DND-41 (cell line): Measurements from ENCODE around the gene DDX4.

Source experiments
- ATAC-seq: fragments of 200-7000 bp; cut with Tn5 transposase; 3 replicates; pipeline ENCODE4 v1.9.1; 2021; ENCODE audit warnings: low read depth; ENCODE audit not compliant: insufficient read depth
- DNase-seq: peaks from one replicate; pipeline ENCODE4 v3.0.0-alpha.2; 2020
- H2AFZ ChIP-seq: 2 replicates; pipeline ENCODE4 v1.6.0; 2012; ENCODE audit warnings: low read depth, low read length
- H3K27ac ChIP-seq: 2 replicates; pipeline ENCODE4 v1.5.1; 2012; ENCODE audit warnings: low read length, inconsistent platforms
- H3K27me3 ChIP-seq: fragments of 200-600 bp; sonication (generic); 2 replicates; pipeline ENCODE4 v1.6.0; 2012; ENCODE audit warnings: low read length, mild to moderate bottlenecking, inconsistent platforms; ENCODE audit not compliant: insufficient read depth, poor library complexity
- H3K36me3 ChIP-seq: 2 replicates; pipeline ENCODE4 v1.5.1; 2012; ENCODE audit warnings: low read length, inconsistent platforms; ENCODE audit not compliant: insufficient read depth
- H3K4me1 ChIP-seq: 2 replicates; pipeline ENCODE4 v1.5.1; 2012; ENCODE audit warnings: mild to moderate bottlenecking, low read length; ENCODE audit not compliant: insufficient read depth
- H3K4me2 ChIP-seq: 2 replicates; pipeline ENCODE4 v1.6.0; 2012; ENCODE audit warnings: mild to moderate bottlenecking, moderate library complexity, low read length, inconsistent platforms; ENCODE audit not compliant: insufficient read depth
- H3K4me3 ChIP-seq, 2 experiments: fragments of 200-600 bp in 1 of 2; shearing (Covaris generic) in 1 of 2; 2 replicates each; pipeline ENCODE4 v1.5.1; 2012 to 2016; ENCODE audit warnings: inconsistent platforms in 2 of 2, low read length in 2 of 2, mild to moderate bottlenecking in 2 of 2, low read depth in 1 of 2, moderate library complexity in 1 of 2
- H3K79me2 ChIP-seq: 2 replicates; pipeline ENCODE4 v1.6.0; 2012; ENCODE audit warnings: low read length, inconsistent platforms; ENCODE audit not compliant: insufficient read depth
- H3K9ac ChIP-seq: 2 replicates; pipeline ENCODE4 v1.6.0; 2012; ENCODE audit warnings: low read depth, mild to moderate bottlenecking, inconsistent platforms, low read length, moderate library complexity
- H3K9me3 ChIP-seq: 2 replicates; pipeline ENCODE4 v1.5.1; 2012; ENCODE audit warnings: low read length, moderate library complexity, mild to moderate bottlenecking, inconsistent platforms; ENCODE audit not compliant: insufficient read depth, severe bottlenecking
- H4K20me1 ChIP-seq: 2 replicates; pipeline ENCODE4 v1.6.0; 2012; ENCODE audit warnings: low read length; ENCODE audit not compliant: insufficient read depth
- CTCF ChIP-seq: IDR thresholded peaks from 2 replicates; pipeline ENCODE4 v1.5.1; 2012; ENCODE audit warnings: borderline replicate concordance, low read length, moderate library complexity, mild to moderate bottlenecking; ENCODE audit not compliant: poor library complexity, severe bottlenecking; ENCODE audit errors: extremely low read depth
- EZH2 ChIP-seq: IDR thresholded peaks from 3 replicates; pipeline ENCODE4 v1.6.1; 2012; ENCODE audit warnings: borderline replicate concordance, low read depth, mild to moderate bottlenecking, moderate library complexity, low read length, inconsistent platforms; ENCODE audit not compliant: severe bottlenecking

Gene DDX4

GRCh38 chr5:55742778-55743177 is 4.9 kb downstream of the DDX4 start:
- Histone ChIP-seq H4K20me1 (no peaks in the 10 kb centered on the region), H3K4me2 (no peak overlapping the region), H3K4me3 (no peak overlapping the region), H3K4me1 (no peaks in the 10 kb centered on the region), H3K9me3 (no peaks in the 10 kb centered on the region), H3K9ac (no peak overlapping the region), H2AFZ (no peak overlapping the region), H3K27ac (no peak overlapping the region), H3K27me3 (no peaks in the 10 kb centered on the region), H3K36me3 (no peaks in the 10 kb centered on the region), H3K79me2 (no peaks in the 10 kb centered on the region)
- DNase-seq, result no peak
- no peak for ATAC-seq
- no peak for TF ChIP-seq CTCF
- no peak for TF ChIP-seq EZH2

- no peak overlapping the region for H3K27ac ChIP-seq
- no peaks in the 10 kb centered on the region for H3K36me3 ChIP-seq
- DNase-seq (no peak), ATAC-seq (no peak)
- H3K4me3 ChIP-seq, result no peak overlapping the region
- no peaks in the 10 kb centered on the region for H4K20me1 ChIP-seq
- no peak overlapping the region for H2AFZ ChIP-seq
- no peak overlapping the region for H3K4me2 ChIP-seq
- peaks cover 2% of the 10 kb centered on the region for H3K27me3 ChIP-seq
- H3K4me1 ChIP-seq, result no peaks in the 10 kb centered on the region
- TF ChIP-seq CTCF (no peak), EZH2 (no peak)
- no peaks in the 10 kb centered on the region for H3K9me3 ChIP-seq
- H3K79me2 ChIP-seq, result no peaks in the 10 kb centered on the region
- H3K9ac ChIP-seq, result no peak overlapping the region
These were observed 10.0 kb downstream of the DDX4 start for GRCh38 chr5:55747778-55748318.

- DNase-seq, result no peak
- H3K27me3 ChIP-seq, result peaks cover 2% of the 10 kb centered on the region
- no peak overlapping the region for H3K4me2 ChIP-seq
- H3K4me3 ChIP-seq, result no peak overlapping the region
- no peak for ATAC-seq
- no peak overlapping the region for H2AFZ ChIP-seq
- H3K79me2 ChIP-seq, result no peaks in the 10 kb centered on the region
- H4K20me1 ChIP-seq, result no peaks in the 10 kb centered on the region
- no peak for TF ChIP-seq EZH2
- TF ChIP-seq CTCF, result no peak
- H3K9ac ChIP-seq, result no peak overlapping the region
- H3K9me3 ChIP-seq, result no peaks in the 10 kb centered on the region
- H3K4me1 ChIP-seq, result no peaks in the 10 kb centered on the region
- H3K27ac ChIP-seq, result no peak overlapping the region
- H3K36me3 ChIP-seq, result no peaks in the 10 kb centered on the region
These were observed 11.5 kb downstream of the DDX4 start for GRCh38 chr5:55749387-55749786.

- H2AFZ ChIP-seq, result no peak overlapping the region
These were observed 12.2 kb downstream of the DDX4 start for GRCh38 chr5:55750063-55750462.

More at GRCh38 chr5:55750063-55750462, 12.2 kb downstream of the DDX4 start:
- Histone ChIP-seq H3K79me2 (no peaks in the 10 kb centered on the region), H3K9me3 (no peaks in the 10 kb centered on the region), H3K4me3 (no peak overlapping the region), H3K27me3 (peaks cover 2% of the 10 kb centered on the region), H3K9ac (no peak overlapping the region), H3K4me1 (no peaks in the 10 kb centered on the region), H3K4me2 (no peak overlapping the region), H3K27ac (no peak overlapping the region), H3K36me3 (no peaks in the 10 kb centered on the region), H4K20me1 (no peaks in the 10 kb centered on the region)
- no peak for ATAC-seq
- TF ChIP-seq CTCF, result no peak
- TF ChIP-seq EZH2, result no peak
- no peak for DNase-seq
